HG02642 (cell line): ENCODE measurements around the gene TEKT2.

ENCODE experiments used
- ATAC-seq: cut with Tn5 transposase; IDR thresholded peaks from one replicate; pipeline ENCODE4 v1.9.1; 2021; ENCODE audit warnings: mild to moderate bottlenecking; ENCODE audit not compliant: unreplicated experiment, poor library complexity

Gene TEKT2

DNA sequence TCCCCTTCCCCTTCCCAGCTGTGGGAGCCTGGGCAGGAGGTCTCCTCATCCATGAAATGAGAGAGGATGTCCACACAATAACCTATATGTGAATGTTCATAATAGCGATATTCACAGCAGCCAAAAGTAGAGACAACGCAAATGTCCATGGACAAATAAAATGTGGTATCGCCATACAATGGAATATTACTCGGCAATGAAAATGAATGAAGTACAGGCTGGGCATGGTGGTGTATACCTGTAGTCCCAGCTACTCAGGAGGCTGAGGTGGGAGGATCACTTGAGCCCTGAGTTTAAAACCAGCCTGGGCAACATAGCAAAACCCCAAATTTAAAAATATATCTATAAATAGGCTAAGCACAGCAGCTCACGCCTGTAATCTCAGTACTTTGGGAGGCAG lies 17.7 kb downstream of the TEKT2 start:
- no peak for ATAC-seq

DNA sequence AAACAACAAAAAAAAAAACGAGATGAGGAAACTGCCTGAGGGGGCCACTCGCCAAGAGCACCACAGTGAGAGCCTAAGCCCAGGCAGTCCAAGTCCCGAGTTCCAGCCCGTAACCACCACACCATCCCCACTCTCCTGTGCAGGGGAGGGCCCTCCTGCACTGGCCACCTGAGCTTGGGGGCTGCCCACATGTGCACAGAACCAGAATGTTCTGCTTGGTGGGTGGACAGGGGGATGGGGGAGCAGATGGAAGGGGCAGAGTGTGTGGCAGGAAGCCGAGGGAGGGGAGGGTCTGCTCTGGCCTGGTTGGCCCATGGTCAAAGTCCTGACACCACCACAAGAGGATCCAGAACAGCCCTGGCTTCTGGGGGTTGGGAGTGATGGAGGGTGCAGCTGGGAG lies 22.4 kb downstream of the TEKT2 start:
- no peak for ATAC-seq

DNA sequence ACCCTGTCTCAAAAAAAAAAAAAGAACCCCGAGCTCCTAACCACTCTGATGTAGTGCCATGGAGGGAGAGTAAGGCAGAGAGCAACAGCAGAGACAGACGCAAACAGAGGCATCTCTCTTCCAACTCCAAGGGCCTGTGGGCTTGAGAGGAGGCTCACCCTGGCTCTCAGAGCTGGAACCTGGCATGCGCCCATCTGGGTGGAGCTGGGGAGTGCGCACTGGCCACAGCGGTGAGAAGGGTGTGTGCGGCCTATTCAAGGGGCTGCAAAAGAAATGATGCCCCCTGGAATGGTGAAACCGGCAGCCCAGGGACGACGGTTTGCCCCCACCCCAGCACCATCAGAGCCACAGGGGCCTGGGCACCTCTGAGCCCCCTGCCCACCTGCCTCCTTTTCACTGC lies 23.5 kb downstream of the TEKT2 start:
- ATAC-seq: no peak

DNA sequence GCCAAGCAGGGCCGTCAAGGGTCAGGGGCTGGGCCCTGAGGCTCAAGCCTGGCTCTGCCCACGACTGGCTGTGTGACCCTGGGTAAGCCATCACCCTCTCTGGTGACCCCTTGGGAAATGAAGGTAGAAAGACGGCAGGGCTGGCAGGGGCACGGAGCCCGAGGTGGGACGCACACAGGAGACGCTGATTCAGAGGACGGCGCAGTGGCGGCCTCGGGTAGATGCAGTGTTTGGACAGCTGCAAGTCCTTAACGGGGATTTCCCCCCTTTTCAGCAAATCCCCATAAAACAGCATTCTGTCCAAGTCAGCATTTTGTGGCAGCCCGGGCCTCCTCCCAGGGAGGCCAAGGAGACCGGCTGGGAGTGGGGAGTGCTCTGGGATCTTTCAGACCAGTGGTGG lies 24.4 kb downstream of the TEKT2 start:
- ATAC-seq: no peak

DNA sequence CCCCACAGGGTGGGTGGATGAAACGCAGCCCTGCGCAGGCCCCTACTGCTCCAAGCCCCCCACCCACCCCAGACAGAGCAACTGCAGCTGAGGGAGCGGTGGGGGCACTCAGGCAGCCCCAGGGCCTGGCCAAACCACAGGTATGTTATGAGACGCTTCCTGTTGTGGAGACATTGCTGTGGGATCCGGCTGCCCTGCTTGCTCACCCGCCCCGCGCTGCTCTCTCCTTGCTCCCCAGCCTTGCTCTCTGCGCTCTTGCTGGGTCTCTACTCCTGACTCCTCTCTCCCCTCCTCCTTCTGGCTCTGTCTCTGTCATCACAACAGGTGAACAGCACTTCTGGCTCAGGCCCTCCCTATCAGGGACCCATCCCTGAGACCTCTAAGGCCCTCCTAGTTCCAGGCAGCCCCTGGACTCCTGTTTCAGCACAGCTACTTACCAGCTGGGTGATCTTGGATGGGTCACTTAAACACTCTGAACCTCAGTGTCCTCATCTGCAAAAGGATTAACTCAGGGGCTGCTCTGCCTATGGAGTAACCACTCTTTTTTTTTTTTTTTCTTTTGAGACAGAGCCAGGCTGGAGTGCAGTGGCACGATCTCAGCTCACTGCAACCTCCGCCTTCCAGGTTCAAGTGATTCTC lies 25.3 kb downstream of the TEKT2 start:
- no peak for ATAC-seq

DNA sequence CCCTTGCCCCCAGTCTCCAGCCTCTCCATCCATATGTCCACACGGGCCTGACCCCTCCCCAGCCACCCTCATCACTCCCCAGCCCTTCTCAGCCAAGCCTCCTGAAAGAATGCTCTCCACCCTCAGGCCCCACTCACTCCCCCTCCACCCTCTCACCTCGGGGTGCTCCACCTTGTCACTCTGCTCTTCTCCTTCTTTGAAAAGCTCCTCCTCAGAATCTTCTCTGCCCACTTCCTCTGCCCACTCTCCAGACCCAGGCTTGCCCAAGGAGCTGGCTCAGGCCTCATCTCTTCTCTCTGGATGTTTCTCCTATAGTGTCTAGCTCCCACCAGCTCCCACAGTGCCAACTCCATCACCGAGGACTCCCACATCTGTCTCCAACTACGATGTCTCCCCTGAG lies 27.3 kb downstream of the TEKT2 start:
- no peak for ATAC-seq

DNA sequence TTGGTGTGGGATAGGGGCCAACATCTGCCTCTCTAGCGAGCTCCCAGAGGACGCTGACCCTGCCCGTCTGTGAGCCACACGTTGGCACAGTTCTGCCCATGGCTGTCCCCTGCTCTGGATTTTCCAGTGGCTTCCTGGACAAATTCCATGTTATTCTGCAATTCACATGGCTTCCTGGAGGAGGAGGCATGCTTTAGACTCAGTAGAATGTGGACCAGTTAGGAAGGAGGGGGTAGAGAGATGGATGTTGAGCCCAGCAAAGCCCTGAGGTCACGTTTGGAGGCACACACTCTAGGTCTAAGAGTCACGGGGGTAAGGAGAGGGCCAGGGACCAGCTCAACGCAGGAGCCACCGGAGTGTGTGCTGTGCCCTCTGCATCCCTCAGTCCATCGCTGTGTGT lies 28.9 kb downstream of the TEKT2 start:
- ATAC-seq: no peak

DNA sequence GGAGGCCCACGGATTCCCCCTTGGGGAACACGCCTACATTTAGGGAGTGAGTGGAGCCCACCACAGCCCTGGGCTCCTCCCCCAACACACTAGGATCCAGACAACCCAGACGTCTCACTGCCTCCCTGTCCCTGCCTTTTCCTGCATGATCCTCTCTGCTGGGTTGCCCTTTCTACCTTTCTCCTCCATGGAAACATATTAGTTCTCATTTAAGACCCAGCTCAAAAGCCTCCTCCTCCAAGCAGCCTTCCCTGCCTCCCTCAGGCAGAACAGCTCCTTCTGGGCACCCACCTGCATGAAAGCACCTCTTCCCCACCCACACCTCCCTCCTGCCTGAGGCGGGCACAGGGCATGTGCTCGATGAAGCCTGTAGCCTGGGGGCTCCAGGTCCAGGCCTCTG lies 30.5 kb downstream of the TEKT2 start:
- no peak for ATAC-seq

DNA sequence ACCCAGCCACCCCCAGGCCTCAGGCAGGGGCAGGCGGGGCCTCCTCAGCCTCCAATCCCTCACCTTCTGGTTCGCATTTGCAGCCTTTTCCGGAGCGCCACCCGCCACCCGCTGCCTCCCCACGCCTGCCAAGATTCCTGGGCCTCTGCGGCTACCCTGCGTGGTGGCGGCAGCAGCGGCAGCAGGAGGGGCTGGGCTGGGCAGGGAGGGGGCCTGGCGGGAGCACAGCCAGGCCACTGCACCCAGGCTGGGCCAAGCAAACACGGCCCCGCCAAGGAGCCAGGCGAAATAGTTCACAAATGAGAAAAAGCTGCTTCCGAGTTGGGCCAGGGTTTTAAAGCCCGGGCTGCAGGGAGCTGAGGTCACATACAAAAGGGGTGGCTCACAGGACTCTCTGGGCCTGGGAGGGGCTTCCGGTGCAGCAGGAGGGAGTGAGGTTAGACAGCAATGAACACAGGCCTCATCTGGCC lies 31.3 kb downstream of the TEKT2 start:
- no peak for ATAC-seq

DNA sequence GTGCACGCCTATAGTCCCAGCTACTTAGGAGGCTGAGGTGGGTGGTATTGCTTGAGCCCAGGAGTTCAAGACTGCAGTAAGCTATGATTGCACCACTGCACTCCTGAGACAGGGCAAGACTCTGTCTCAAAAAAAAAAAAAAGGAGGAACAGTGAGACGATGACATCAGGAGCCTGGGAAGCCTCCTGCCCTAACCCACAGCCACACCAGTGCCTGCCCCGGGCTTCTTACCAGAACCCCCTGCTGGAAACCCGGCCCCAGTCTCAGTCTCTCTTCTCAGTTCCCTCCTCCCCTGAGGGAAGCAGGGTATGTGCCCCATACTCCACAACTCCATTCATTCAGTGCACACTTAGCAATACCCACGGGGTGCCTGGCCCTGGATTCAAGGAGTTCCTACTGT lies 32.0 kb downstream of the TEKT2 start:
- ATAC-seq: no peak

DNA sequence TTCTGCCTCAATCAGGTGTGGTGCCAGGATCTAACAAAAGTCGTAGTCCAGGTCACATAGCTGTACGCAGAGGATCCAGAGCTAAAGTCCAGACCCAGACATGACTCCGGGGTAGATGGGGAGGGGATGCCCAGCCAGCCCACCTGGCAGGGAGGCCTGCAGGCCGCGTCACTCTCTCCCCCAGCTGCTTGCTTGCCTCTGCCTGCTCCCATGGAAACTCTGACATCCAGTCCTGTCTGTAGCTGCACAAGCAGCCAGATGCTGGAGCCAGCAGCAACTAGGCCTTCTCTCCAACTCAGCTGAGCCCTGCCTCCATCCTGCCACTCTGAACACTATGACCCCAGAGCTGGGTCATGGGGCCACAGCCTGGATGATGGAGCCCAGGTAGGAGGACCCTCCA lies 33.0 kb downstream of the TEKT2 start:
- no peak for ATAC-seq

DNA sequence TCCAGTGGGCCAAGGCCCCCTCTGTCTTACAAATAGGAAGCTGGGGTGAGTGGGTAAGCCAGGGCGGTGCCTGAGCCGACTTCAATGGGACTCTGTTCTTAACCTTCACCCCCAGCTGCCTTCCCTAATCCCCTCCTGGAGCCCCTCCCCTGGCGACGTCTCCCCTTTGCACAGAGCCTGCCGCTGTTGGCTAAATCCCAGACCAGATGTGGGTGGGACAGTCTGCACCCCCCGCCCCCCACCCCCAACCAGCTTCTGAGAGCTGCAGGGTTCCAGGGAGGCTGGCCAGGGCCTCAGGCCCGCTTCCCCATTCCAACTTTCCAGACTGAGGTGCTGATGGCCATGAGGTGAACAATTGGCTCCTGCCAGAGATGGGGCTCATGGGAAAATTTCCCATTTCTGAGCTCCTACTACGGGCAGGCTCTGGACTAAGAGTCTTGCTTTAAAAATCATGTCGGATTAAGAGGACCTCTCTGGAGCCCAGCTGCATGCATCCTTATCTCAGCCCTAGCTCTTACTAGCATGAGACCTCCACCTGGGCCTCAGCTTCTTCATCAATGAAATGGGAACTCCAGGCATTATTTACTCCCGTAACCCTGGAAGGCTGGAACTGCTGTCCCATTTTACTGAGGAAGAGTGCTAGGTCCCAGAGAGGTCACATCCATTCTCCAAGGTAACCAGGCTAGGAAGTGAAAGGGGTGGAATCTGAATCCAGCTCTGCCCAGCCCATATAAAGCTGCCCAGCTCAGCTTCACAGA lies 34.7 kb downstream of the TEKT2 start:
- ATAC-seq: no peak

DNA sequence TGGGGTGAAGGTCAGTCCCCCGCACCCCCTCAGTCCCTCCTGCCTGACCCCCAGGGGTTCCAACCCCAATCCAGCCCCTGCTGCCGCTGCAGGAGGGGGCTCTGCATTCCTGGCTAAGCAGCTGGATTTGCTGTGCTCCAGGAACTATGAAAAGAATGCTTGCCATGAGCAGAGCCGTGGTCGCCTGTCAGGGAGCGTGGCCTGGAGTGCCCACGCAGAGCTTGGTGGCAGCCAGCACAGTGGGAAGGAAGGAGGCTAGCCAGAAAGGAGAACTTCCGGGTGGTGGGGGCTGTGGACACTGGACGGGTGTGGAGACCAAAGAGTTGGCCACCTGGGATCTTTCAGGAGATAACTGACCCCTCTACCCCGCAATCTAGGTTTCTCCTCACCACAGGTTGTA lies 35.6 kb downstream of the TEKT2 start:
- no peak for ATAC-seq

DNA sequence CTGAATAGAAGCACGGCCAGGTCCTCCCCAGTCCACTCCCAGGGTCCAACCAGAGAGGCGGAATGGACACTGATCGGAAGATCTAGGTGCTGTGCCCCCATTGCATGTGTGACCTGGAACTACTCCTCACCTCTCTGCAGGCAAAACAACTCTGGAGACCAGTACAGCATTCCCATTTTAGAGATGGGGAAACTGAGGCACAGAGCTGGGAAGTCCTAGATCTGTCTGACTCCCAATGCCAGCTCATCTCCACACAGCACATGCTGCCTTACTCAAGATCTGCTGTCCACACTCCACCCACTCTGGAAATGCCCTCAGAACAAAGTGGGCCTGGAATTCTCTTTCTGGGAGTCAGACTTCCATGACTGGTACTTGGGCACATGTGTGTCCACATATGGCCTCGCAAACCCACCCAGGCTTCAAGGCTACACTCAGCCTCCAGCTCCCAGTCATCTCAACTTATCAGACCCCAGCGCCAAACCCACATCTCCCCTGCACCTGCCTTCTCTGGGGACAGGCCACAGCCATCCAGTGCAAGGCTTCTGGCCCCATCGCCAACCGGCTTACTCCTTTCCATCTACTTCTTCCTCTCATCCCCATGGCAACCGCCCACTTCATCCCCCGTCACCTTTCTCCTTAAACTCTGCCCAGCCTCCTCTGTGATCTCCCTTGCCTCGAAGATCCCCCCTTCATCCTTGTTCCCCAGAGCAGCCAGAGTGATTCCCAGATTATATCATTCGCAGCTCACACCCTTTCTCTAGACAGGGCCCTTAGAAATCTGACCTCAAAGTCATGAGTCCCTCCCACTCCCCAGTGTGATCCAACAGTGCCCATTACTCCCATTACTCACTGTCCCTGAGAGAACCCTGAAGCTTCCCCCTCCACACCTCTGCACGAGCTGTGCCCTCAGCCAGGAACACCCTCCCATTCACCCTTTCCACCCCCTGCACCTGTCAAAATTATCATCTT lies 38.5 kb downstream of the TEKT2 start:
- no peak for ATAC-seq

DNA sequence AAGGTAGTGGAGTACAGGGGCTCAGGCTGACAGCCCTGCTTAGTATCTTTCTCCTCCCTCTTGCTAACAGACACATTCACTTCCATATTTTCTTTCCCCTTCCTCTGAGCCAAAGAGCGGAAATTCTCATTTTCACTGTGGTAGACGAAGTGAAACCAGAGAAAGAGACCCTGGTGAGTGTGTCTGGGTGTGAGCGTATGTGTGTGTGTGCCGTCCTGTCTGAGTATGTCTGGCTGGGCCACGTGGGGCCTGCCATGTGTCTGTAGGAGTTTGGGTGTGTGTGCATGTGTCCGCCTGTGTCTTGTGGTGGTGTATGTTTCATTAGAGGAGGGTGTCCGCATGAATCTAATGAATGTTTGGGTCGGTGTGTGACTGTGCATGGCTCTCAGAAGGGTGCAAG lies 39.5 kb downstream of the TEKT2 start:
- ATAC-seq: no peak

DNA sequence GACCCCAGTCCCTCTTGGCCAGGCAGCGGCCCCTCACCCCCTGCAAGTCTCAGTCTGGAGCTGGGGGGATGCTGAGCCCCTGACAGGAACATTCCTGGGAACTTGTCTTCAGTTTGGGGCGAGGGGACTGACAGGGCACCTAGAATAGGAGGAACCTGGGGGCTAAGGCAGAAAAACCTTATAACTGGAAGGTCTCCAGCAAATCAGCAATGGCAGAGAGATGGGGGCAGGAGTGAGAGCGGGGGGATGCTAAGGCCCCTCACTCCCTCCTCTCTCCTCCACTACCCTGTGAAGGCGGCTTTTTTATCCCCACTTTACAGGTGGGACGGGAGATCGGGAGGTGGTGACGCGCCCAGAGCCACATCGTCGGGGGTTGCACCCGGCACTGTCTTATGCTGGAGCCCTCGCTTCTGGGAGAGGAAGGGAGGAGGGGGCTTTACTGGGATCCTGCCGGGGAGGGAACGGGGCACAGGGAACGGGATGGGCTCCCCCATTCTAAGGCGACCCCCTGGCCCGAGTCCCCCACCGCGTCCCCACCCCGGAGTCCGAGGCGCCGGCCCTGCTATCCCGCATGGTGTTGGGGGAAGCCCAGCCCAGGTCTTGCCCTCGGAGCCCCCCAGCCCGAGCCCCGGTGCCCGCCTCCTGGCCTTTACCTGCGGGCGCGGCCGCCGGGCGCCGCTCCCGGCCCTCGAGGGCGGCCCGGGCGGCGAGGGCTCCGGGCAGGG lies 40.7 kb downstream of the TEKT2 start:
- ATAC-seq: no peak

DNA sequence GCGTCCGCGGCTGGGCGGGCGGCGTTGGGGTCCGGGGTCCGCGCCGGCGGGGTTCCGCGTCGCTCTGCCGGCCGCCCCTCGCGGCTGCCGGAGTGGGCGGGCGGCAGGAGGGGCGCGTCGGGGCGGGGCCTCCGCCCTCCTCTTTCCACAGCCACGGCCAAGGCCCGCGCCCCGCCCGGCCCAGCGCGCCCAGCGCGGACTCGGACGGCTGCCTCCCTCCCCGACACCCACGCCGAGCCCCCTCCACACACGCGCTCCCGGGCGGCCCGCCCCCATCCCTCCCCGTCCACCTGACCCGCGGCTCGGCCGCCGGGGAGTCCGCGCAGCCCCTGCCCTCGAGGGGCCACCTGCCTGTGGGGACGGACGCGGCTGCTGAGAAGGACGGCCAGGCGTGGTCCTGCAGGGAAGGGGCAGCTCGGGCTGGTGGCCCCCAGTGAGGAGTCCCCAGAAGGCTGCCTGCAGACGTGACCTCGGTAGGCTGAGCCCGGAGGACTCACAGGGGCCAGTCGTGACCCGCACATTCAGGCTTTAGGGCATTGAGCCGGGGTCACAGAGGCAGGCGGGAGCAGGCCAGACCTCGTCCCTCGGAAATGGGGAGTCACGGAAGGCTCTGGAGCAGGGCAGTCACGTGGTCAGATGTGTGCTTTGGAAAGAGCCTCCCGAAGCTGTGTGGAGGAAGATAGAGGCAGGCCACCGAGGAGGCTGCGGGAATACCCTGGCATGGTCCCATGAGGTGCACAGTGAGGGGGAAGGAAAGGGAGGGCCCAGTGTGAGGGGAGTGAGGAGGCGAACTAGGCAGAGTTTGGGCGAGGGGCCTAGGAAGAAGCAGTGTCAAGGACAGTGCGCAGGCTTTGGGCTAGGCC lies 41.5 kb downstream of the TEKT2 start, which contains the start of gene COL8A2:
Gene COL8A2 (minus strand): TSS at position 94 of the 863 bp plus-strand sequence. CDS start 24,980 bp downstream, outside the sequence.
- ATAC-seq: no peak

DNA sequence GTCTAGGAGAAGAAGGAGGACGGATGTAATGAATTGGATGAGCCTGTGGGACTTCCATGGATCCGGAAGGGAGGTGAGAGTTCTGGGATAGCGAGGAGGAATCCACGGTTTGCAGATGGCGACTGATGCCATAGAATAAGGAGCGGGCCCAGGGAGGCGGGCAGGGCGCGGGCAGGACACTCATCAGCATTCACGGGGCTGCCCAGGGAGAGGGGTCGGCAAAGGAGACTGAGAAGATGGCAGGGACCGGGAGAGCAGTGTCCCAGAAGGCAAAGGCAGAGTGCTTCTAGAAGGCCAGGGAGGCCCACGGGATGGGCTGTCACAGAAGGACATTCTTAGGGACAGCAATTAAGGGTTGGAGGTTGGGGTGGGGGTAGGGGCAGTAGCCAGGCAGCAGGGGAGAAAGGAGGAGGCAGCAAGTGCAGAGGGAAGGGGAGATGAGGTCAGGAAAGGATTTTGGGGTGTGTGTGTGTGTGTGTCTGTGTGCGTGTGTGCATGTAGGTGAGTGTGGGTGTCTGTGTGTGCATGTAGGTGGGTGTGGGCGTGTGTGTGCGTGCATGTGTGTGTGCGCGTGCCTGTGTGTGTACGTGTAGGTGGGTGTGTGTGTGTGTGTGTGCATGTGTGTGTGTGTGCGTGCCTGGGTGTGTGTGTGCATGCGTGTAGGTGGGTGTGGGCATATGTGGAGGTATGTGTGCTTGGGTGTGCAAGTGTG lies 42.3 kb downstream of the TEKT2 start:
- no peak for ATAC-seq
